Measurements from ENCODE around the gene PRSS16. TPM values are rescaled to one million over a fixed set of nuclear protein-coding genes. Genes with fewer than 3 reads are reported as not detected.
"Not testable (repeated sequence)": the region's sequence is repeated elsewhere in the genome, so short reads cannot be mapped to it uniquely, and the experiment has no call there.

PRSS16 gene
- total RNA-seq, 1 donor from 2014 or later: 15.1 TPM

- Histone ChIP-seq H3K36me3 (no peaks in the 10 kb centered on the region), H3K4me3 (no peak overlapping the region), H3K4me1 (no peaks in the 10 kb centered on the region), H3K27me3 (peaks cover 91% of the 10 kb centered on the region), H3K9me3 (no peaks in the 10 kb centered on the region), H3K27ac (no peak overlapping the region)
- DNase-seq: no peak
- no peak for TF ChIP-seq CTCF (IDR thresholded peaks at IDR 0.05)
- intact Hi-C loops (cut with DNase I): no loop called here
- no peak for ATAC-seq
Observed at GRCh38 chr6:27209659-27210269, 37.7 kb upstream of the PRSS16 start.

- intact Hi-C loops (cut with DNase I); DNase-seq; H3K36me3 ChIP-seq; H3K4me1 ChIP-seq; H3K9me3 ChIP-seq; H3K27ac ChIP-seq; ATAC-seq; H3K4me3 ChIP-seq: not testable (repeated sequence)
- peaks cover 71% of the 10 kb centered on the region for H3K27me3 ChIP-seq
Observed at GRCh38 chr6:27213091-27213517, 34.4 kb upstream of the PRSS16 start.

GRCh38 chr6:27213544-27214125 is 33.9 kb upstream of the PRSS16 start:
- Histone ChIP-seq H3K4me1 (no peaks in the 10 kb centered on the region), H3K27ac (no peak overlapping the region), H3K27me3 (peaks cover 66% of the 10 kb centered on the region), H3K36me3 (no peaks in the 10 kb centered on the region), H3K4me3 (no peak overlapping the region), H3K9me3 (no peaks in the 10 kb centered on the region)
- intact Hi-C loops (cut with DNase I): no loop called here
- TF ChIP-seq CTCF (IDR thresholded peaks at IDR 0.05): no peak
- ATAC-seq (no peak), DNase-seq (no peak)

GRCh38 chr6:27214126-27214601 is 33.3 kb upstream of the PRSS16 start:
- Histone ChIP-seq H3K27me3 (peaks cover 63% of the 10 kb centered on the region), H3K9me3 (no peaks in the 10 kb centered on the region), H3K4me3 (no peak overlapping the region), H3K4me1 (no peaks in the 10 kb centered on the region), H3K36me3 (no peaks in the 10 kb centered on the region), H3K27ac (no peak overlapping the region)
- TF ChIP-seq CTCF (IDR thresholded peaks at IDR 0.05): no peak
- intact Hi-C loops (cut with DNase I): no loop called here
- DNase-seq (no peak), ATAC-seq (no peak)

- ATAC-seq (no peak), DNase-seq (no peak)
- no peak overlapping the region for H3K27ac ChIP-seq
- no peaks in the 10 kb centered on the region for H3K36me3 ChIP-seq
- no peak overlapping the region for H3K4me3 ChIP-seq
- no peaks in the 10 kb centered on the region for H3K9me3 ChIP-seq
- intact Hi-C loops (cut with DNase I): no loop called here
- H3K27me3 ChIP-seq: peaks cover 45% of the 10 kb centered on the region
- no peaks in the 10 kb centered on the region for H3K4me1 ChIP-seq
- no peak for TF ChIP-seq CTCF (IDR thresholded peaks at IDR 0.05)
Observed at GRCh38 chr6:27216874-27217273, 30.6 kb upstream of the PRSS16 start.

- H3K9me3 ChIP-seq; H3K4me3 ChIP-seq; DNase-seq; H3K4me1 ChIP-seq; intact Hi-C loops (cut with DNase I); H3K27ac ChIP-seq; H3K36me3 ChIP-seq; ATAC-seq: not testable (repeated sequence)
- peaks cover 38% of the 10 kb centered on the region for H3K27me3 ChIP-seq
Observed at GRCh38 chr6:27222971-27223370, 24.5 kb upstream of the PRSS16 start.

Measured in upper lobe of right lung (tissue), 1 donor.